Stimulated activated CD4-positive, alpha-beta T cell treated with anti-CD3 and anti-CD28 coated beads, Interleukin-1b, Interleukin-23, amount 100 ng/mL, for 4 hours (primary cell): Measurements from ENCODE around the gene ACOT8.

Experiments
- DNase-seq, 2 donors: peaks; one replicate each; pipeline ENCODE4 v3.0.0-alpha.2; 2020; ENCODE audit warnings: low read depth in 2 of 2

Gene ACOT8

DNA sequence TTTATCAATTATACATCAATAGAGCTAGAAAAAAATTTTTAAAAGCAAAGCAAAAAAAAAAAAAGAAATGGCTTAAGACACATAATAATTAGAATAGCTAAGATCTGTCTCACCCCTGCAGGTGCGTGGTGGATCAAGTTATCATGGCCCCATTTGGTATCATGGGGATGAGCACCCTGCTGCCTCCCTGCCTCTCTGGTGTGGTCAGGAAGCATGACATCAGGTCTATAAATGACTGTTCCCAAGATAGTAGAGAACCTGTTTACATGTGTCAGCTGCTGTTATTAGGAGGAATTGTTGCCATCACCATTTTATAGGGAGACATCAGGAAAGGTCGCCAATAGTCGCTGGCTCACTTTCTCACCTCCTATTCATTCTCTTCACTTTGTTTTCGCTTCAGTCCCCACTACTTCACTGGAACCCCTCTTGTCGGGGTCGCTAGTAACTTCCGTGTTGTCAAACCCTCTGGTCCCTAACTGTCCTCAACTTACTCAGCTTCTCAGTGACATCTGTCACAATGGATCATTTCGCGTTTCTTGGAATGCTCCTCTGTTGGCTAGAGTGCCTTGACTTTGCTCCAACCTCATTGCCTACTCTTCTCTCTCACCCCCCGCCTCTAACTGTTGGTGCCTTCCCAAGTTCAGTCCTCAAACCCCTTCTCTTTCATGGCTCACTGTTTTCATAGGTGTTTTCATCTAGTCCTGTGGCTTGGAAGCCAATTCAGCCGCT lies 60.7 kb downstream of the ACOT8 start:
- DNase-seq, result no peak

DNA sequence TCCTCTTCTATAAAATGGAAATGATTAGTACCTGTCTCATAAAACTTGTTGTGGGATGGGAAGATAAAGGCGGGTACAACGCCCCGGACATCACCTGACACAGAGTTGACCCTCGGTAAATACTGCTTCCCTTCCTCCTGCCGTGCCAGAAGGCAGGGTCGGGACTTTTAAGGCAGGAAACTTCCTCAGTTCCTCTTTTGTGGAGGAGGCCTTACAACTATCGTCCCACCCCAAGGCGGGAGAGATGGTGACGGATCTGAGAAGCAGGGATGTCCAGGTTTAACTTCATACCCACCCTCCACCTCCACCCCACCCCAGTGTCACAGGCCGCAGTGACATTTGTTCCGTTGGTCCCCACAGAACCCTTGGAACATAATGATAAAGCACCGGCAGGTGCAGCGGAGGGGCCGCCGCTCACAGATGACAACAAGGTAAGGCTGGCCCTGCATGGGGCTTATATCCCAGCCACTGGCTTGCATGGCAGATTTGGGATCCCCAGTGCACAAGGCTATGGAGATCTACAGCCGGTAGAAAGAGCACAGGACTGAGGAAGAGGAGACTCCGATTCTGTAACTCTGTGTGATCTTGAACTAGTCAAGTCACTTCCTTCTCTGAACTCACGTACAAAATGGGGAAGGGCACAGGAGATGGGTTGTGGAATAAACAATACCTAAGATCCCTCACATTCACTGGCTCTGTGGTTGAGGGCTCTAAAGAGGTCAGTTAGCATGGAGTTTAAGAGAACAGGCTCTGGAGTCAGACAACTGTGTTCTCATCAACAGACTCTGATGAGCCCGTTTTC lies 64.7 kb downstream of the ACOT8 start:
- no peak for DNase-seq
